ENCODE measurements around the gene CCDC120. TPM values are rescaled to one million over a fixed set of nuclear protein-coding genes. Genes with fewer than 3 reads are reported as not detected.

Gene CCDC120
- total RNA-seq, 1 donor from 2014 or later = 4.4 TPM

DNA sequence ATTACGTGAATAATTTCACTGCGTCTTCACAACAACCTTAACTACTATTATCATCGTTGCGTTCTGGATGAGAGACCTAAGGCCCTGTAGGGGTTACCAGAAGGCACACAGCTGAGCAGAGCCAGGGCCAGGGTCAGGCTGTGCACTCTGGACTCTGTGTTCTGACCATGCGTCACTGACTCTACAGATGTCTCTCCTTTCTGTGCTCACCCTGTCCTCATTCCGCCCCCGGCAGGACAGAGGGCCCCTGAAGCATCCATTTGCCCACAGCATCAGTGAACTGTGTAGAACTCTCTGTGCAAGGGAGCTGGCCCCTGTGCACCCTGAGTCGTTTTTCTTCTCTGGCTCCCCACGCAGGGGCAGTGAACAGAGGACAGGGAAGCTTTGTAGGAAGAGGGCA, 43.4 kb downstream of the CCDC120 start:
- peak overlapping the region; percentile 90 for H3K27ac Mint-ChIP-seq

DNA sequence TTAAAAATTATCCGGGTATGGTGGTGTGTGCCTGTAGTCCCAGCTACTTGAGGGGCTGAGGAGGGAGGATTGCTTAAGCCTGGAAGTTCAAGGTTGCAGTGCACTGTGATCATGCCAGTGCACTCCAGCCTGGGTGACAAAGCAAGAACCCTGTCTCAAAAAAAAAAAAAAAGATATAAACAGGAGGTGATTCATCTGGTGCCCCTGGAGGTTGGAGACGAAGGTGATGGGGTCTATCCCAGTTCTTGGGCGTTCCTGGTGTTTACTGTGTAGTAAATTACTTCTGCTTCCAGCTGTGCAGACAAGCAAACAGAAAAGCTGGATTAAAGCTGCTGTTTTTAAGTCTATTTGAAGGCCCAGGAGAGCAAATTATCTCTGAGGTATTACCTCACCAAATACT, 44.8 kb downstream of the CCDC120 start:
- H3K9me3 Mint-ChIP-seq = no peaks in the 10 kb centered on the region
- intact Hi-C loops (cut with micrococcal nuclease) = loop anchor here (10.0 kb wide), 1 partner anchor 61 kb away; the partner anchor contains the start of gene MAGIX
- no peak overlapping the region for H3K4me3 Mint-ChIP-seq
- H3K36me3 Mint-ChIP-seq (ENCODE audit: low read depth) = peaks cover 1% of the 10 kb centered on the region
- H3K4me1 Mint-ChIP-seq = peaks cover 3% of the 10 kb centered on the region
- DNase-seq = no peak
- H3K27me3 Mint-ChIP-seq = no peaks in the 10 kb centered on the region
- H3K27ac Mint-ChIP-seq = no peak overlapping the region

More for the DNA sequence above, 43.4 kb downstream of the CCDC120 start:
- DNase-seq = no peak
- Mint-ChIP-seq H3K27me3 (no peaks in the 10 kb centered on the region), H3K36me3 (ENCODE audit: low read depth) (peaks cover 1% of the 10 kb centered on the region), H3K9me3 (no peaks in the 10 kb centered on the region), H3K4me1 (peaks cover 3% of the 10 kb centered on the region), H3K4me3 (peak overlapping the region; percentile 90)
- intact Hi-C loops (cut with micrococcal nuclease) = loop anchor here (10.0 kb wide), 1 partner anchor 63 kb away; the partner anchor contains the start of gene MAGIX

- H3K4me1 Mint-ChIP-seq = peaks cover 2% of the 10 kb centered on the region
- peaks cover 7% of the 10 kb centered on the region for H3K36me3 Mint-ChIP-seq (ENCODE audit: low read depth)
- H3K27me3 Mint-ChIP-seq = no peaks in the 10 kb centered on the region
- no peaks in the 10 kb centered on the region for H3K9me3 Mint-ChIP-seq
- DNase-seq = no peak
- intact Hi-C loops (cut with micrococcal nuclease) = loop anchor here (10.0 kb wide), 1 partner anchor 59 kb away; the partner anchor contains the start of gene MAGIX
- no peak overlapping the region for H3K27ac Mint-ChIP-seq
- H3K4me3 Mint-ChIP-seq = no peak overlapping the region
These were observed 47.5 kb downstream of the CCDC120 start for GRCh38 chrX:49106296-49106695.

GRCh38 chrX:49106930-49107329, 48.1 kb downstream of the CCDC120 start:
- no peaks in the 10 kb centered on the region for H3K27me3 Mint-ChIP-seq
- intact Hi-C loops (cut with micrococcal nuclease) = loop anchor here (10.0 kb wide), 1 partner anchor 58 kb away; the partner anchor contains the start of gene MAGIX

DNA sequence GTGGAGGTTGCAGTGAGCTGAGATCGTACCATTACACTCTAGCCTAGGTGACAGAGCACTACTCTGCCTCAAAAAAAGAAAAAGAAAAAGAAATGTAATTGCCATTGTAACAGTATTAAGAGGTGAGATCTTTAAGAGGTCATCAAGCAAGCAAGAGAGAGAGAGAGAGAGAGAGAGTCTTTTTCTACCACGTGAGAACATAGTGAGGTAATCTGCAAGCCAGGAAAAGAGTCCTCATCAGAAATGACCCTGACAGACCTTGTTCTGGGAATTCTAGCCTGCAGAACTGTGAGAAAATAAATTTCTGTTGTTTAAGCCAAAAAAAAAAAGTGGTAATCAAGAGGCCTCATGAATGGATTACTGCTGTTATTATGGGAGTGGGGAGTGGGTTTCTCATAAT, 49.8 kb downstream of the CCDC120 start:
- Mint-ChIP-seq H3K9me3 (no peaks in the 10 kb centered on the region), H3K4me1 (no peaks in the 10 kb centered on the region), H3K36me3 (ENCODE audit: low read depth) (peaks cover 13% of the 10 kb centered on the region), H3K27ac (no peak overlapping the region), H3K27me3 (no peaks in the 10 kb centered on the region), H3K4me3 (no peak overlapping the region)
- DNase-seq = no peak
- intact Hi-C loops (cut with micrococcal nuclease) = loop anchor here (10.0 kb wide), 1 partner anchor 56 kb away; the partner anchor contains the start of gene MAGIX

More at GRCh38 chrX:49106930-49107329, 48.1 kb downstream of the CCDC120 start:
- H3K4me3 Mint-ChIP-seq = no peak overlapping the region
- H3K4me1 Mint-ChIP-seq = no peaks in the 10 kb centered on the region
- peak; percentile 66 for DNase-seq
- H3K9me3 Mint-ChIP-seq = no peaks in the 10 kb centered on the region
- peaks cover 9% of the 10 kb centered on the region for H3K36me3 Mint-ChIP-seq (ENCODE audit: low read depth)
- no peak overlapping the region for H3K27ac Mint-ChIP-seq

- no peak for DNase-seq
- H3K4me3 Mint-ChIP-seq = no peak overlapping the region
- intact Hi-C loops (cut with micrococcal nuclease) = no loop called here
- no peaks in the 10 kb centered on the region for H3K4me1 Mint-ChIP-seq
- peaks cover 15% of the 10 kb centered on the region for H3K36me3 Mint-ChIP-seq (ENCODE audit: low read depth)
- H3K27ac Mint-ChIP-seq = no peak overlapping the region
- H3K27me3 Mint-ChIP-seq = no peaks in the 10 kb centered on the region
- H3K9me3 Mint-ChIP-seq = no peaks in the 10 kb centered on the region
These were observed 51.6 kb downstream of the CCDC120 start for GRCh38 chrX:49110417-49110816.

DNA sequence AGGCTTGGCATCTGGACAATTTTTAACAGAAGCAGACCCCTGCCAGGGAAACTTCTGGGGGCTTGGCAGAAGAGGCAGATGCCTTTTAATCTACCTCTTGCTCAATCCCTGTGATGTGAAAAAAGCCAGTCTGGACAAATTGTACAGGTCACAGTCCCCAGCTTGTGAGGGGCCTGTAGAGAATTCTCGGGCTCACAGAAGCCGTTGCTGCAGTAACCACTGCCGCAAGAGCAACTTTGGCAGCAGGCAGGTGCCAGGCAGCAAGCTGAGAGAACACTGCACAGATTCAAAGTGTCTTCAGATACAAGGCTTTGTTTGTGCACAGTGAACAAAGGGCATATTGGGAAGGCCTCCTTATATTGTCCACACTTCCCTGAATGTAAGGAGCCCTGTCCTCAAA, 53.0 kb downstream of the CCDC120 start:
- Mint-ChIP-seq H3K27ac (no peak overlapping the region), H3K4me1 (peaks cover 5% of the 10 kb centered on the region), H3K9me3 (no peaks in the 10 kb centered on the region), H3K4me3 (no peak overlapping the region), H3K27me3 (no peaks in the 10 kb centered on the region), H3K36me3 (ENCODE audit: low read depth) (peaks cover 28% of the 10 kb centered on the region)
- intact Hi-C loops (cut with micrococcal nuclease) = no loop called here
- DNase-seq = no peak

DNA sequence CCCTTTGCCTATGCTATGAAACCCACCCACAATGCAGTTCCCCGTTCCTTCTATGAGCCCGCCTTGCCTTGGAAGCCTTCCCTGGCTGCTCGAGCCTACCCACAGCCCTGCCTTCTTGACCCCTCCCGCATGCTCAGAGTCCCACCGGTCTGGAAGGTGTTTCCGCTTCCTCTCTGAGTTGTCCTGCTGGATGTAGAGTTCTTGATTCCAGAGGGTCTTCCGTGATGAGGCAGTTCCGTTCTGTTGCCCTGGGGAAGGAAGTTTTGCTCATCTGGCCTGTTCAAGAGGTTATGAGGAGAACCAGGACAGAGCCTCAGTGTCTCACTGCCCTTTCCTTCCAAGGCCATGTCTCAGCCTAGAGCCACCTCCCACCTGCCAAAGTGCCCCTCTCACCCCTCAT, 57.3 kb downstream of the CCDC120 start:
- no peak overlapping the region for H3K27ac Mint-ChIP-seq
- intact Hi-C loops (cut with micrococcal nuclease) = no loop called here
- H3K36me3 Mint-ChIP-seq (ENCODE audit: low read depth) = peaks cover 41% of the 10 kb centered on the region
- no peaks in the 10 kb centered on the region for H3K27me3 Mint-ChIP-seq
- no peaks in the 10 kb centered on the region for H3K9me3 Mint-ChIP-seq
- no peak for DNase-seq
- peak overlapping the region; percentile 88 for H3K4me3 Mint-ChIP-seq
- H3K4me1 Mint-ChIP-seq = peaks cover 20% of the 10 kb centered on the region

DNA sequence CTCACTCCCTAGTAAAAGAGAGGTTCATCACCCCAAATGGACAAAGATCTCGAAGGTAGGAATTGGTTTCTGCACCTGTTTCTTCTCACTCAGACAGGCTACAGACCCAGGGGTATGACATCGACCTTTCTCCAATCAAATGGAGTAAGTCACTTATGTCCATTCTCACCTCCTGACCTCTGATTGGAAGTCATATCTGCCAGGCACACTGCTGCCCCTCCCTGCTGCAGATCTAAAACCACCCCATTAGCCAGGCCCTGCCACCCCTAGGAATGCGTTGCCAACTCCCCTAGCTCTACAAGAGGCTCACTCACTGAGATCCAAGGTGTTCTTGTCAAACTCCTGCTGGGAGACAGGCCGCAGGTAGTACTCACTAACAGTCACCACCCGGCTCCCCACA, 57.9 kb downstream of the CCDC120 start:
- no peak for DNase-seq
- H3K9me3 Mint-ChIP-seq = no peaks in the 10 kb centered on the region
- peaks cover 45% of the 10 kb centered on the region for H3K36me3 Mint-ChIP-seq (ENCODE audit: low read depth)
- H3K27ac Mint-ChIP-seq = no peak overlapping the region
- H3K4me3 Mint-ChIP-seq = peak overlapping the region; percentile 88
- peaks cover 22% of the 10 kb centered on the region for H3K4me1 Mint-ChIP-seq
- no peaks in the 10 kb centered on the region for H3K27me3 Mint-ChIP-seq
- intact Hi-C loops (cut with micrococcal nuclease) = no loop called here

GRCh38 chrX:49117581-49117980, 58.8 kb downstream of the CCDC120 start:
- Mint-ChIP-seq H3K36me3 (ENCODE audit: low read depth) (peaks cover 43% of the 10 kb centered on the region), H3K27me3 (no peaks in the 10 kb centered on the region), H3K27ac (peak overlapping the region; percentile 78), H3K4me3 (peak overlapping the region; percentile 88), H3K9me3 (no peaks in the 10 kb centered on the region), H3K4me1 (peaks cover 24% of the 10 kb centered on the region)
- intact Hi-C loops (cut with micrococcal nuclease) = no loop called here
- DNase-seq = peak; percentile 57

Other genes starting within 250 kb of the CCDC120 start
- not detected in 2 replicates for gene ERAS, start 232.5 kb upstream of the CCDC120 start, total RNA-seq
- gene PCSK1N, start 223.4 kb upstream of the CCDC120 start, total RNA-seq = 0.33 TPM in 1 of 2 replicates, not detected in the other
- 72.0 and 75.1 TPM in 2 replicates for gene TIMM17B, start 161.2 kb upstream of the CCDC120 start, total RNA-seq
- gene PQBP1, start 161.1 kb upstream of the CCDC120 start, total RNA-seq = 104 and 114 TPM in 2 replicates
- gene SLC35A2, start 147.4 kb upstream of the CCDC120 start, total RNA-seq = 19.5 and 22.8 TPM in 2 replicates
- 391 and 394 TPM in 2 replicates for gene PIM2, start 140.0 kb upstream of the CCDC120 start, total RNA-seq
- gene OTUD5, start 101.4 kb upstream of the CCDC120 start, total RNA-seq = 76.2 and 76.7 TPM in 2 replicates
- 2.5 and 3.5 TPM in 2 replicates for gene KCND1, start 87.2 kb upstream of the CCDC120 start, total RNA-seq
- gene GRIPAP1, start 56.7 kb upstream of the CCDC120 start, total RNA-seq = 85.7 and 87.3 TPM in 2 replicates
- gene TFE3, start 15.6 kb upstream of the CCDC120 start, total RNA-seq = 28.8 and 30.8 TPM in 2 replicates
- gene PRAF2, start 15.0 kb downstream of the CCDC120 start, total RNA-seq = 12.5 and 15.9 TPM in 2 replicates
- gene WDR45, start 20.9 kb downstream of the CCDC120 start, total RNA-seq = 38.7 and 40.8 TPM in 2 replicates
- gene GPKOW, start 64.7 kb downstream of the CCDC120 start, total RNA-seq = 24.7 TPM in 2 replicates
- gene MAGIX, start 103.8 kb downstream of the CCDC120 start, total RNA-seq = 0.96 and 1.1 TPM in 2 replicates
- 84.4 and 91.4 TPM in 2 replicates for gene PLP2, start 112.9 kb downstream of the CCDC120 start, total RNA-seq
- 21.9 and 22.7 TPM in 2 replicates for gene PRICKLE3, start 127.4 kb downstream of the CCDC120 start, total RNA-seq
- 4.9 and 5.3 TPM in 2 replicates for gene SYP, start 141.2 kb downstream of the CCDC120 start, total RNA-seq
- 0.07 and 0.14 TPM in 2 replicates for gene CACNA1F, start 174.3 kb downstream of the CCDC120 start, total RNA-seq
- 25.6 and 25.8 TPM in 2 replicates for gene CCDC22, start 176.5 kb downstream of the CCDC120 start, total RNA-seq
- gene FOXP3, start 205.7 kb downstream of the CCDC120 start, total RNA-seq = 13.1 and 14.2 TPM in 2 replicates
- 6.3 and 8.3 TPM in 2 replicates for gene PPP1R3F, start 210.8 kb downstream of the CCDC120 start, total RNA-seq
- not detected in 2 replicates for gene GAGE10, start 244.6 kb downstream of the CCDC120 start, total RNA-seq